SK-N-SH (cell line): ENCODE results near the gene MACROD1. TPM values are rescaled to one million over a fixed set of nuclear protein-coding genes. Genes with fewer than 3 reads are reported as not detected.

Experiments used
- CTCF ChIA-PET: fragments of 300-600, 350-600 bp; formaldehyde crosslinking; extraction: SDS; loops from one replicate; lab custom pipeline; 2021; lab: Yijun Ruan, JAX
- POLR2A ChIA-PET: fragments of 350-600 bp; sonication (Branson Sonifier 250); formaldehyde crosslinking; extraction: SDS; loops from one replicate; lab custom pipeline; 2020; ENCODE audit warnings: antibody characterized with exemption, inconsistent platforms; lab: Yijun Ruan, JAX
- DNase-seq: peaks from one replicate; pipeline ENCODE4 v3.0.0; 2012
- H2AFZ ChIP-seq: fragments of 200-600 bp; sonication (generic); 2 replicates; pipeline ENCODE4 v1.8.1; 2016; ENCODE audit warnings: antibody characterized with exemption, mild to moderate bottlenecking, low read depth
- H3F3A ChIP-seq: fragments of 200-600 bp; sonication (generic); replicated peaks from 2 replicates; pipeline ENCODE3; 2016; ENCODE audit warnings: antibody characterized with exemption, mild to moderate bottlenecking; ENCODE audit not compliant: insufficient read depth
- H3K27ac ChIP-seq, 2 experiments: fragments of 200-500 bp in 1 of 2; fragments of 200-600 bp in 1 of 2; sonication (Bioruptor generic) in 1 of 2; sonication (generic), shearing (Covaris generic) in 1 of 2; 2 replicates each; pipeline versions ENCODE4 v1.5.1 to v1.6.1; 2014 to 2016; ENCODE audit warnings: low read depth in 2 of 2, inconsistent platforms in 1 of 2, low read length in 1 of 2, mild to moderate bottlenecking in 1 of 2, mixed read lengths in 1 of 2
- H3K27me3 ChIP-seq: fragments of 200-600 bp; sonication (generic), shearing (Covaris generic); 2 replicates; pipeline ENCODE4 v1.6.1; 2016; ENCODE audit warnings: mixed run types; ENCODE audit not compliant: insufficient read depth
- H3K36me3 ChIP-seq, 2 experiments: fragments of 200-500 bp in 1 of 2; fragments of 200-600 bp in 1 of 2; sonication (Bioruptor generic) in 1 of 2; sonication (generic) in 1 of 2; replicated peaks in 1 of 2; 2 replicates each; pipeline versions ENCODE3 to v1.5.1; 2014 to 2016; ENCODE audit warnings: low read length in 1 of 2, mild to moderate bottlenecking in 1 of 2; ENCODE audit not compliant: insufficient read depth in 2 of 2, control insufficient read depth in 1 of 2
- H3K4me1 ChIP-seq, 2 experiments: fragments of 200-500 bp in 1 of 2; fragments of 200-600 bp in 1 of 2; sonication (Bioruptor generic) in 1 of 2; sonication (generic), shearing (Covaris generic) in 1 of 2; 2 replicates each; pipeline versions ENCODE4 v1.5.1 to v1.6.1; 2014 to 2016; ENCODE audit warnings: low read depth in 1 of 2, low read length in 1 of 2, mixed run types in 1 of 2; ENCODE audit not compliant: insufficient read depth in 2 of 2, control insufficient read depth in 1 of 2
- H3K4me2 ChIP-seq: fragments of 200-600 bp; sonication (generic), shearing (Covaris generic); 2 replicates; pipeline ENCODE4 v1.6.1; 2017; ENCODE audit warnings: mixed run types
- H3K4me3 ChIP-seq, 2 experiments: fragments of 200-500 bp in 1 of 2; fragments of 200-600 bp in 1 of 2; sonication (Bioruptor generic) in 1 of 2; sonication (generic), shearing (Covaris generic) in 1 of 2; 2 replicates each; pipeline versions ENCODE4 v1.5.1 to v1.8.1; 2014 to 2016; ENCODE audit warnings: low read depth in 2 of 2, inconsistent platforms in 1 of 2, low read length in 1 of 2, mild to moderate bottlenecking in 1 of 2, mixed read lengths in 1 of 2, moderate library complexity in 1 of 2
- H3K79me2 ChIP-seq: fragments of 200-600 bp; sonication (generic); 2 replicates; pipeline ENCODE4 v1.8.1; 2017; ENCODE audit warnings: mild to moderate bottlenecking; ENCODE audit not compliant: insufficient read depth
- H3K9ac ChIP-seq: fragments of 200-600 bp; sonication (generic); 2 replicates; pipeline ENCODE4 v1.6.1; 2017; ENCODE audit warnings: mixed run types
- H3K9me2 ChIP-seq: fragments of 200-600 bp; sonication (generic); 2 replicates; pipeline ENCODE4 v1.6.1; 2017; ENCODE audit warnings: mixed run types
- H3K9me3 ChIP-seq: fragments of 200-600 bp; sonication (generic); 2 replicates; pipeline ENCODE4 v1.6.1; 2017; ENCODE audit warnings: mixed run types, mild to moderate bottlenecking, moderate library complexity
- H4K20me1 ChIP-seq: fragments of 200-600 bp; sonication (generic); 2 replicates; pipeline ENCODE4 v1.6.1; 2017; ENCODE audit warnings: mild to moderate bottlenecking, mixed run types; ENCODE audit not compliant: insufficient read depth
- CHD2 ChIP-seq: fragments of 150-350 bp; IDR thresholded peaks from 2 replicates; pipeline ENCODE4 v1.6.1; 2018; ENCODE audit warnings: low read length; ENCODE audit not compliant: partially characterized antibody
- GATA2 ChIP-seq: sonication (generic); formaldehyde crosslinking; IDR thresholded peaks from 2 replicates; pipeline ENCODE4 v1.5.0; 2020; ENCODE audit warnings: mild to moderate bottlenecking, missing genetic modification reagents
- IRF3 ChIP-seq: fragments of 150-350 bp; IDR thresholded peaks from 2 replicates; pipeline ENCODE4 v1.6.1; 2016; ENCODE audit warnings: mild to moderate bottlenecking, low read depth, low read length
- MEF2A ChIP-seq: IDR thresholded peaks from 2 replicates; pipeline ENCODE4 v1.4.0; 2012; ENCODE audit warnings: low read depth, borderline replicate concordance
- MXI1 ChIP-seq: IDR thresholded peaks from 2 replicates; pipeline ENCODE4 v1.6.1; 2012; ENCODE audit warnings: mild to moderate bottlenecking, low read depth, low read length, improper control_type of control experiment
- NRF1 ChIP-seq: IDR thresholded peaks from 2 replicates; pipeline ENCODE4 v1.6.1; 2012; ENCODE audit warnings: low read depth, mild to moderate bottlenecking, low read length
- POLR2AphosphoS5 ChIP-seq: IDR thresholded peaks from 2 replicates; pipeline ENCODE4 v1.6.1; 2012; ENCODE audit warnings: low read depth, low read length
- RAD21 ChIP-seq: IDR thresholded peaks from 2 replicates; pipeline ENCODE4 v1.6.1; 2012; ENCODE audit warnings: mild to moderate bottlenecking, low read length
- RCOR1 ChIP-seq: fragments of 150-350 bp; IDR thresholded peaks from 2 replicates; pipeline ENCODE4 v1.6.1; 2017; ENCODE audit warnings: antibody characterized with exemption, low read length
- SMC3 ChIP-seq: IDR thresholded peaks from 2 replicates; pipeline ENCODE4 v1.6.1; 2012; ENCODE audit warnings: low read depth, low read length, improper control_type of control experiment
- TAF1 ChIP-seq: IDR thresholded peaks from 2 replicates; pipeline ENCODE4 v1.6.1; 2012; ENCODE audit warnings: low read depth, mild to moderate bottlenecking, low read length, moderate library complexity, borderline replicate concordance
- WGBS: methylation state at CpG from one replicate; pipeline ENCODE4 v1.1.6; 2017; ENCODE audit warnings: low lambda C conversion rate; 5-methylcytosine and 5-hydroxymethylcytosine counted together
- polyA plus RNA-seq, 3 experiments: library from polyadenylated mRNA; depleted of rRNA; stranded (reverse); fragments of >200 nt; gene quantifications; 2 replicates each; pipeline ENCODE4 v1.2.3, GENCODE V29; 2012
- TF ChIP-seq, protein P1 (sequence below): IDR thresholded peaks from 2 replicates; pipeline ENCODE4 v1.4.0; 2012; ENCODE audit warnings: low read depth, borderline replicate concordance
- TF ChIP-seq, protein P2 (sequence below): IDR thresholded peaks from 2 replicates; pipeline ENCODE4 v1.4.0; 2012; ENCODE audit warnings: low read depth, borderline replicate concordance
- TF ChIP-seq, protein P3 (sequence below): fragments of 150-350 bp; IDR thresholded peaks from 2 replicates; pipeline ENCODE4 v1.6.1; 2017; ENCODE audit warnings: antibody characterized with exemption, low read length, low read depth, borderline replicate concordance

The MACROD1 gene
- polyA plus RNA-seq, 1 of the 3 experiments (the other 2 are of a cell fraction): 49.1 TPM

- no peak for DNase-seq
- Histone ChIP-seq H3K4me2 (no peak overlapping the region), H4K20me1 (peaks cover 9% of the 10 kb centered on the region), H3K9me2 (no peaks in the 10 kb centered on the region), H3K9me3 (no peaks in the 10 kb centered on the region), H2AFZ (no peak overlapping the region), H3K4me1 (peaks cover 4 to 8% of the 10 kb centered on the region in 2 experiments; a peak in 2 of 4 replicates), H3K79me2 (no peaks in the 10 kb centered on the region; the same call in 1 of the 2 replicates), H3K27ac (no peak overlapping the region), H3K9ac (no peak overlapping the region), H3K4me3 (no peak overlapping the region), H3F3A (peaks cover 30% of the 10 kb centered on the region), H3K27me3 (no peaks in the 10 kb centered on the region), H3K36me3 (peaks cover 59 to 61% of the 10 kb centered on the region in 2 experiments)
- ChIA-PET POLR2A (interaction anchor here (0.7 to 2.0 kb wide), 2 partner anchors 9 to 16 kb away, joined by 3 to 7 read pairs; partner anchors contain the start of gene STIP1), CTCF (interaction anchor here (1.0 to 1.6 kb wide), 2 partner anchors 100 to 103 kb away, joined by 3 to 4 read pairs; no protein-coding TSS in a partner anchor)
- WGBS: 98% methylated on average over 3 of the region's 3 CpGs
- TF ChIP-seq GATA2 (CRISPR knock-in tag) (no peak), IRF3 (no peak), POLR2AphosphoS5 (no peak), RAD21 (no peak), NRF1 (no peak), SMC3 (no peak), MXI1 (no peak), MEF2A (no peak), RCOR1 (no peak), TAF1 (no peak), CHD2 (no peak)
- TF ChIP-seq, protein P1, sequence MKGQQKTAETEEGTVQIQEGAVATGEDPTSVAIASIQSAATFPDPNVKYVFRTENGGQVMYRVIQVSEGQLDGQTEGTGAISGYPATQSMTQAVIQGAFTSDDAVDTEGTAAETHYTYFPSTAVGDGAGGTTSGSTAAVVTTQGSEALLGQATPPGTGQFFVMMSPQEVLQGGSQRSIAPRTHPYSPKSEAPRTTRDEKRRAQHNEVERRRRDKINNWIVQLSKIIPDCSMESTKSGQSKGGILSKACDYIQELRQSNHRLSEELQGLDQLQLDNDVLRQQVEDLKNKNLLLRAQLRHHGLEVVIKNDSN: no peak
- TF ChIP-seq, protein P2, sequence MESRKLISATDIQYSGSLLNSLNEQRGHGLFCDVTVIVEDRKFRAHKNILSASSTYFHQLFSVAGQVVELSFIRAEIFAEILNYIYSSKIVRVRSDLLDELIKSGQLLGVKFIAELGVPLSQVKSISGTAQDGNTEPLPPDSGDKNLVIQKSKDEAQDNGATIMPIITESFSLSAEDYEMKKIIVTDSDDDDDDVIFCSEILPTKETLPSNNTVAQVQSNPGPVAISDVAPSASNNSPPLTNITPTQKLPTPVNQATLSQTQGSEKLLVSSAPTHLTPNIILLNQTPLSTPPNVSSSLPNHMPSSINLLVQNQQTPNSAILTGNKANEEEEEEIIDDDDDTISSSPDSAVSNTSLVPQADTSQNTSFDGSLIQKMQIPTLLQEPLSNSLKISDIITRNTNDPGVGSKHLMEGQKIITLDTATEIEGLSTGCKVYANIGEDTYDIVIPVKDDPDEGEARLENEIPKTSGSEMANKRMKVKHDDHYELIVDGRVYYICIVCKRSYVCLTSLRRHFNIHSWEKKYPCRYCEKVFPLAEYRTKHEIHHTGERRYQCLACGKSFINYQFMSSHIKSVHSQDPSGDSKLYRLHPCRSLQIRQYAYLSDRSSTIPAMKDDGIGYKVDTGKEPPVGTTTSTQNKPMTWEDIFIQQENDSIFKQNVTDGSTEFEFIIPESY: no peak
- TF ChIP-seq, protein P3, sequence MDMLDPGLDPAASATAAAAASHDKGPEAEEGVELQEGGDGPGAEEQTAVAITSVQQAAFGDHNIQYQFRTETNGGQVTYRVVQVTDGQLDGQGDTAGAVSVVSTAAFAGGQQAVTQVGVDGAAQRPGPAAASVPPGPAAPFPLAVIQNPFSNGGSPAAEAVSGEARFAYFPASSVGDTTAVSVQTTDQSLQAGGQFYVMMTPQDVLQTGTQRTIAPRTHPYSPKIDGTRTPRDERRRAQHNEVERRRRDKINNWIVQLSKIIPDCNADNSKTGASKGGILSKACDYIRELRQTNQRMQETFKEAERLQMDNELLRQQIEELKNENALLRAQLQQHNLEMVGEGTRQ: no peak
Measured at GRCh38 chr11:64201543-64201942, 35.6 kb upstream of the MACROD1 start.
